ENCODE data around the gene GALP.
"Not testable (repeated sequence)": the region's sequence is repeated elsewhere in the genome, so short reads cannot be mapped to it uniquely, and the experiment has no call there.

GALP gene

GRCh38 chr19:56211718-56212117, 35.9 kb downstream of the GALP start:
- H3K36me3 ChIP-seq (ENCODE audit: control insufficient read depth, insufficient read depth, low read length), result no peaks in the 10 kb centered on the region
- no peak overlapping the region for H3K4me3 ChIP-seq (replicated peaks; ENCODE audit: low read depth, low read length)
- TF ChIP-seq, protein P1, sequence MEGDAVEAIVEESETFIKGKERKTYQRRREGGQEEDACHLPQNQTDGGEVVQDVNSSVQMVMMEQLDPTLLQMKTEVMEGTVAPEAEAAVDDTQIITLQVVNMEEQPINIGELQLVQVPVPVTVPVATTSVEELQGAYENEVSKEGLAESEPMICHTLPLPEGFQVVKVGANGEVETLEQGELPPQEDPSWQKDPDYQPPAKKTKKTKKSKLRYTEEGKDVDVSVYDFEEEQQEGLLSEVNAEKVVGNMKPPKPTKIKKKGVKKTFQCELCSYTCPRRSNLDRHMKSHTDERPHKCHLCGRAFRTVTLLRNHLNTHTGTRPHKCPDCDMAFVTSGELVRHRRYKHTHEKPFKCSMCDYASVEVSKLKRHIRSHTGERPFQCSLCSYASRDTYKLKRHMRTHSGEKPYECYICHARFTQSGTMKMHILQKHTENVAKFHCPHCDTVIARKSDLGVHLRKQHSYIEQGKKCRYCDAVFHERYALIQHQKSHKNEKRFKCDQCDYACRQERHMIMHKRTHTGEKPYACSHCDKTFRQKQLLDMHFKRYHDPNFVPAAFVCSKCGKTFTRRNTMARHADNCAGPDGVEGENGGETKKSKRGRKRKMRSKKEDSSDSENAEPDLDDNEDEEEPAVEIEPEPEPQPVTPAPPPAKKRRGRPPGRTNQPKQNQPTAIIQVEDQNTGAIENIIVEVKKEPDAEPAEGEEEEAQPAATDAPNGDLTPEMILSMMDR (IDR thresholded peaks at IDR 0.05; ENCODE audit: insufficient read depth, low read length, poor library complexity, severe bottlenecking), result no peak
- DNase-seq (ENCODE audit: extremely low read depth, insufficient read length), result no peak
- no peaks in the 10 kb centered on the region for H3K27me3 ChIP-seq (replicated peaks; ENCODE audit: control insufficient read depth, insufficient read depth, low read length)

GRCh38 chr19:56217039-56217949, 41.5 kb downstream of the GALP start:
- DNase-seq (ENCODE audit: extremely low read depth, insufficient read length), result peak; percentile 9
- H3K27me3 ChIP-seq (replicated peaks; ENCODE audit: control insufficient read depth, insufficient read depth, low read length), result no peaks in the 10 kb centered on the region
- TF ChIP-seq, protein P1 (IDR thresholded peaks at IDR 0.05; ENCODE audit: insufficient read depth, low read length, poor library complexity, severe bottlenecking), result no peak
- no peaks in the 10 kb centered on the region for H3K36me3 ChIP-seq (ENCODE audit: control insufficient read depth, insufficient read depth, low read length)
- no peak overlapping the region for H3K4me3 ChIP-seq (replicated peaks; ENCODE audit: low read depth, low read length)

GRCh38 chr19:56218961-56219360, 43.2 kb downstream of the GALP start:
- TF ChIP-seq, protein P1 (IDR thresholded peaks at IDR 0.05; ENCODE audit: insufficient read depth, low read length, poor library complexity, severe bottlenecking), result no peak
- Histone ChIP-seq H3K27me3 (replicated peaks; ENCODE audit: control insufficient read depth, insufficient read depth, low read length) (no peaks in the 10 kb centered on the region), H3K4me3 (replicated peaks; ENCODE audit: low read depth, low read length) (no peak overlapping the region), H3K36me3 (ENCODE audit: control insufficient read depth, insufficient read depth, low read length) (no peaks in the 10 kb centered on the region)
- no peak for DNase-seq (ENCODE audit: extremely low read depth, insufficient read length)

- H3K36me3 ChIP-seq (ENCODE audit: control insufficient read depth, insufficient read depth, low read length); H3K4me3 ChIP-seq (replicated peaks; ENCODE audit: low read depth, low read length); H3K27me3 ChIP-seq (replicated peaks; ENCODE audit: control insufficient read depth, insufficient read depth, low read length); DNase-seq (ENCODE audit: extremely low read depth, insufficient read length): not testable (repeated sequence)
These were observed 45.6 kb downstream of the GALP start for GRCh38 chr19:56221442-56221841.

GRCh38 chr19:56221851-56222250, 46.0 kb downstream of the GALP start:
- H3K4me3 ChIP-seq (replicated peaks; ENCODE audit: low read depth, low read length), result no peak overlapping the region
- no peak for DNase-seq (ENCODE audit: extremely low read depth, insufficient read length)
- TF ChIP-seq, protein P1 (IDR thresholded peaks at IDR 0.05; ENCODE audit: insufficient read depth, low read length, poor library complexity, severe bottlenecking), result no peak
- no peaks in the 10 kb centered on the region for H3K36me3 ChIP-seq (ENCODE audit: control insufficient read depth, insufficient read depth, low read length)
- no peaks in the 10 kb centered on the region for H3K27me3 ChIP-seq (replicated peaks; ENCODE audit: control insufficient read depth, insufficient read depth, low read length)

DNA sequence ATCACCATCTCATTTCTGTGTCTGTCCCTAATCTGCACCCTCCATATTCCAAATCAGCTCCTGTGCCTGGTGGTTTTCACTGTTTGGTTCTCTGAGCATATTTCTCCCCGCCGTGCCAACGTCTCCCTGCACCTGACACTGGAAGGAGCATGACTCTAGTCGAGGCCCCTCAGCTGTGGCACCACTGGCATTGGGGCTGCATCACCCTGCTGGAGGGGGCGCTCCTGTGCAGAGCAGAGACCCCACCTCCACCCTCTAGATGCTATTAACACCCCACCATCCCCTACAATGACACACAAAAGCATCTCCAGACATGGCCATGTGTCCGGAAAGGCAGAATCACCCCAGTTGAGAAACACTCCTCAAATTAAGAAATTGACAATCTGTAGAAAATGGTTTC, 47.1 kb downstream of the GALP start:
- DNase-seq (ENCODE audit: extremely low read depth, insufficient read length), result no peak
- TF ChIP-seq, protein P1 (IDR thresholded peaks at IDR 0.05; ENCODE audit: insufficient read depth, low read length, poor library complexity, severe bottlenecking), result no peak

More for the DNA sequence above, 47.1 kb downstream of the GALP start:
- Histone ChIP-seq H3K4me3 (replicated peaks; ENCODE audit: low read depth, low read length) (no peak overlapping the region), H3K36me3 (ENCODE audit: control insufficient read depth, insufficient read depth, low read length) (no peaks in the 10 kb centered on the region), H3K27me3 (replicated peaks; ENCODE audit: control insufficient read depth, insufficient read depth, low read length) (no peaks in the 10 kb centered on the region)
